Mesenchymal stem cell (in vitro differentiated cells and primary cell): Measurements from ENCODE around the gene PTPRA.

Experiments used
- DNase-seq: peaks from one replicate; pipeline ENCODE4 v3.0.0-alpha.2; 2013
- H2AFZ ChIP-seq: one replicate; pipeline ENCODE4 v1.6.1; 2013; ENCODE audit warnings: low read depth, mild to moderate bottlenecking, control low read depth, inconsistent platforms, low read length, moderate library complexity
- H2AK5ac ChIP-seq: 2 replicates; pipeline ENCODE4 v1.6.1; 2013; ENCODE audit warnings: low read length, moderate library complexity, mild to moderate bottlenecking, inconsistent platforms; ENCODE audit not compliant: severe bottlenecking
- H2BK120ac ChIP-seq: one replicate; pipeline ENCODE4 v1.6.1; 2013; ENCODE audit warnings: low read depth, mild to moderate bottlenecking, inconsistent platforms, low read length, moderate library complexity
- H2BK12ac ChIP-seq, 2 experiments: one replicate each; pipeline ENCODE4 v1.6.1; 2013; ENCODE audit warnings: inconsistent platforms in 2 of 2, low read length in 2 of 2, mild to moderate bottlenecking in 2 of 2, moderate library complexity in 2 of 2, control low read depth in 1 of 2
- H2BK15ac ChIP-seq: one replicate; pipeline ENCODE4 v1.6.1; 2013; ENCODE audit warnings: mild to moderate bottlenecking, low read depth, inconsistent platforms; ENCODE audit not compliant: poor library complexity, severe bottlenecking
- H2BK5ac ChIP-seq: 2 replicates; pipeline ENCODE4 v1.6.1; 2013; ENCODE audit warnings: low read depth, mild to moderate bottlenecking, low read length, control low read depth, inconsistent platforms; ENCODE audit not compliant: poor library complexity, severe bottlenecking
- H3K14ac ChIP-seq, 2 experiments: one replicate each; pipeline ENCODE4 v1.6.1; 2013; ENCODE audit warnings: inconsistent platforms in 2 of 2, low read length in 2 of 2, control low read depth in 1 of 2, mild to moderate bottlenecking in 1 of 2, moderate library complexity in 1 of 2
- H3K18ac ChIP-seq, 2 experiments: one replicate each; pipeline ENCODE4 v1.6.1; 2013; ENCODE audit warnings: inconsistent platforms in 2 of 2, low read length in 2 of 2, control low read depth in 1 of 2, low read depth in 1 of 2, mild to moderate bottlenecking in 1 of 2
- H3K23ac ChIP-seq, 2 experiments: one replicate each; pipeline ENCODE4 v1.6.1; 2013; ENCODE audit warnings: inconsistent platforms in 2 of 2, low read length in 2 of 2, mild to moderate bottlenecking in 2 of 2, moderate library complexity in 2 of 2, control low read depth in 1 of 2
- H3K27ac ChIP-seq: 2 replicates; pipeline ENCODE4 v1.5.1; 2013; ENCODE audit warnings: mild to moderate bottlenecking, moderate library complexity, low read length, control low read depth, inconsistent platforms; ENCODE audit not compliant: poor library complexity, severe bottlenecking
- H3K27me3 ChIP-seq, 2 experiments: 2 replicates each; pipeline versions ENCODE4 v1.6.1 to v1.7.0; 2013; ENCODE audit warnings: low read length in 2 of 2, mild to moderate bottlenecking in 2 of 2, moderate library complexity in 2 of 2, control low read depth in 1 of 2, inconsistent platforms in 1 of 2; ENCODE audit not compliant: control insufficient read depth in 1 of 2, insufficient read depth in 1 of 2
- H3K36me3 ChIP-seq, 2 experiments: 2 replicates each; pipeline versions ENCODE4 v1.6.1 to v1.7.0; 2013; ENCODE audit warnings: low read length in 2 of 2, control low read depth in 1 of 2, inconsistent platforms in 1 of 2, low read depth in 1 of 2, mild to moderate bottlenecking in 1 of 2; ENCODE audit not compliant: insufficient read depth in 2 of 2, control insufficient read depth in 1 of 2
- H3K4ac ChIP-seq, 2 experiments: one replicate each; pipeline ENCODE4 v1.6.1; 2013; ENCODE audit warnings: inconsistent platforms in 2 of 2, low read length in 2 of 2, mild to moderate bottlenecking in 2 of 2, moderate library complexity in 2 of 2, control low read depth in 1 of 2, low read depth in 1 of 2
- H3K4me1 ChIP-seq: 2 replicates; pipeline ENCODE4 v1.6.1; 2013; ENCODE audit warnings: low read depth, low read length, control low read depth; ENCODE audit not compliant: control insufficient read depth, insufficient read depth
- H3K4me2 ChIP-seq: 2 replicates; pipeline ENCODE4 v1.6.1; 2013; ENCODE audit warnings: low read length, mild to moderate bottlenecking, inconsistent platforms; ENCODE audit not compliant: poor library complexity, severe bottlenecking
- H3K4me3 ChIP-seq, 2 experiments: 2 replicates each; pipeline versions ENCODE4 v1.5.1 to v1.7.0; 2013; ENCODE audit warnings: low read length in 2 of 2, mild to moderate bottlenecking in 2 of 2, control low read depth in 1 of 2, low read depth in 1 of 2; ENCODE audit not compliant: insufficient read depth in 1 of 2
- H3K79me1 ChIP-seq: replicated peaks from 2 replicates; pipeline ENCODE4 v1.6.1; 2013; ENCODE audit warnings: mild to moderate bottlenecking, control low read depth, low read length, inconsistent platforms; ENCODE audit not compliant: poor library complexity, severe bottlenecking
- H3K9ac ChIP-seq: 2 replicates; pipeline ENCODE4 v1.7.0; 2013; ENCODE audit warnings: mild to moderate bottlenecking, low read length, moderate library complexity
- H3K9me3 ChIP-seq: 2 replicates; pipeline ENCODE4 v1.7.0; 2013; ENCODE audit warnings: mild to moderate bottlenecking, low read length; ENCODE audit not compliant: control insufficient read depth
- H4K8ac ChIP-seq: one replicate; pipeline ENCODE4 v1.6.1; 2013; ENCODE audit warnings: inconsistent platforms, mild to moderate bottlenecking, low read length, moderate library complexity
- H4K91ac ChIP-seq: one replicate; pipeline ENCODE4 v1.6.1; 2013; ENCODE audit warnings: mild to moderate bottlenecking, low read length, inconsistent platforms
- WGBS: methylation state at CpG from one replicate; pipeline ENCODE4 v1.1.7; 2013; ENCODE audit warnings: mixed read lengths; 5-methylcytosine and 5-hydroxymethylcytosine counted together

Gene PTPRA

GRCh38 chr20:2887715-2888114 lies 14.4 kb downstream of the PTPRA start:
- Histone ChIP-seq H3K36me3 (no peaks in the 10 kb centered on the region), H2BK120ac (no peak overlapping the region), H3K9me3 (no peaks in the 10 kb centered on the region), H3K4me1 (no peaks in the 10 kb centered on the region), H3K27me3 (no peaks in the 10 kb centered on the region), H3K23ac (no peak overlapping the region), H3K4me3 (no peak overlapping the region), H2BK5ac (no peak overlapping the region), H3K9ac (no peak overlapping the region), H2BK15ac (no peak overlapping the region), H2AK5ac (no peak overlapping the region), H4K91ac (no peak overlapping the region), H3K4me2 (no peak overlapping the region), H3K4ac (no peak overlapping the region), H3K14ac (no peak overlapping the region), H3K18ac (no peak overlapping the region), H4K8ac (no peak overlapping the region), H2AFZ (no peak overlapping the region), H3K79me1 (peaks cover 15% of the 10 kb centered on the region), H3K27ac (no peak overlapping the region), H2BK12ac (no peak overlapping the region)
- WGBS = 100% methylated on average over 3 of the region's 3 CpGs
- DNase-seq = no peak

GRCh38 chr20:2888224-2888955 lies 15.1 kb downstream of the PTPRA start:
- H3K4me2 ChIP-seq = no peak overlapping the region
- H3K27me3 ChIP-seq = no peaks in the 10 kb centered on the region
- H3K79me1 ChIP-seq = peaks cover 15% of the 10 kb centered on the region
- H3K14ac ChIP-seq = no peak overlapping the region
- H3K4ac ChIP-seq = no peak overlapping the region
- peak overlapping the region in 1 of 2 experiments; percentile 42 for H3K23ac ChIP-seq
- 95% methylated on average over 3 of the region's 4 CpGs for WGBS
- DNase-seq = peak; percentile 27
- no peaks in the 10 kb centered on the region for H3K4me1 ChIP-seq
- no peak overlapping the region for H3K9ac ChIP-seq
- no peak overlapping the region for H2BK120ac ChIP-seq
- H3K18ac ChIP-seq = no peak overlapping the region
- no peaks in the 10 kb centered on the region for H3K9me3 ChIP-seq
- no peak overlapping the region for H3K27ac ChIP-seq
- no peak overlapping the region for H2BK12ac ChIP-seq
- H2AK5ac ChIP-seq = no peak overlapping the region
- no peak overlapping the region for H2AFZ ChIP-seq
- no peaks in the 10 kb centered on the region for H3K36me3 ChIP-seq
- no peak overlapping the region for H4K8ac ChIP-seq
- H3K4me3 ChIP-seq = no peak overlapping the region
- H2BK5ac ChIP-seq = no peak overlapping the region
- H4K91ac ChIP-seq = no peak overlapping the region
- H2BK15ac ChIP-seq = no peak overlapping the region

- Histone ChIP-seq H3K27ac (no peak overlapping the region), H3K18ac (no peak overlapping the region), H3K27me3 (no peaks in the 10 kb centered on the region), H3K4me3 (no peak overlapping the region), H2BK12ac (no peak overlapping the region), H2AFZ (no peak overlapping the region), H3K36me3 (no peaks in the 10 kb centered on the region), H4K91ac (no peak overlapping the region), H3K14ac (no peak overlapping the region), H3K4me1 (no peaks in the 10 kb centered on the region), H3K4me2 (no peak overlapping the region), H3K4ac (no peak overlapping the region), H2BK120ac (no peak overlapping the region), H2AK5ac (no peak overlapping the region), H3K23ac (no peak overlapping the region), H3K79me1 (peaks cover 16% of the 10 kb centered on the region), H4K8ac (no peak overlapping the region), H3K9ac (no peak overlapping the region), H2BK15ac (no peak overlapping the region), H3K9me3 (no peaks in the 10 kb centered on the region), H2BK5ac (no peak overlapping the region)
- DNase-seq = no peak
- 100% methylated on average over 1 of the region's 1 CpG for WGBS
Measured at GRCh38 chr20:2889209-2889608, 15.9 kb downstream of the PTPRA start.

GRCh38 chr20:2889797-2890196 lies 16.5 kb downstream of the PTPRA start:
- H3K27ac ChIP-seq = no peak overlapping the region
- no peaks in the 10 kb centered on the region for H3K9me3 ChIP-seq
- H2BK120ac ChIP-seq = no peak overlapping the region
- WGBS = 100% methylated on average over 1 of the region's 3 CpGs
- H3K79me1 ChIP-seq = peaks cover 18% of the 10 kb centered on the region
- H2BK5ac ChIP-seq = no peak overlapping the region
- no peak for DNase-seq
- H3K23ac ChIP-seq = no peak overlapping the region
- no peak overlapping the region for H3K18ac ChIP-seq
- H3K4me2 ChIP-seq = no peak overlapping the region
- no peaks in the 10 kb centered on the region for H3K36me3 ChIP-seq
- H3K14ac ChIP-seq = no peak overlapping the region
- no peak overlapping the region for H2BK15ac ChIP-seq
- no peak overlapping the region for H2AFZ ChIP-seq
- H3K4me3 ChIP-seq = no peak overlapping the region
- H2AK5ac ChIP-seq = no peak overlapping the region
- no peak overlapping the region for H4K91ac ChIP-seq
- H3K9ac ChIP-seq = no peak overlapping the region
- no peaks in the 10 kb centered on the region for H3K4me1 ChIP-seq
- no peak overlapping the region for H4K8ac ChIP-seq
- no peak overlapping the region for H3K4ac ChIP-seq
- no peaks in the 10 kb centered on the region for H3K27me3 ChIP-seq
- no peak overlapping the region for H2BK12ac ChIP-seq
